H9 (cell line): ENCODE measurements around the gene CREB3L2. TPM values are rescaled to one million over a fixed set of nuclear protein-coding genes. Genes with fewer than 3 reads are reported as not detected.

Source experiments
- DNase-seq: peaks from one replicate; pipeline ENCODE4 v3.0.0-alpha.2; 2017
- H2AFZ ChIP-seq: one replicate; pipeline ENCODE4 v1.6.1; 2013; ENCODE audit warnings: mild to moderate bottlenecking, low read length, control low read depth, moderate library complexity
- H2AK5ac ChIP-seq: 2 replicates; pipeline ENCODE4 v1.6.1; 2013; ENCODE audit warnings: low read length, control low read depth, mixed read lengths; ENCODE audit not compliant: insufficient read length
- H2BK120ac ChIP-seq: one replicate; pipeline ENCODE4 v1.6.1; 2013; ENCODE audit warnings: low read depth, mild to moderate bottlenecking, low read length, control low read depth, inconsistent platforms; ENCODE audit not compliant: poor library complexity, severe bottlenecking
- H2BK12ac ChIP-seq: 2 replicates; pipeline ENCODE4 v1.6.1; 2013; ENCODE audit warnings: low read length, control low read depth, mixed read lengths, low read depth; ENCODE audit not compliant: insufficient read length
- H2BK15ac ChIP-seq: 2 replicates; pipeline ENCODE4 v1.6.1; 2013; ENCODE audit warnings: low read depth, low read length, control low read depth
- H2BK20ac ChIP-seq: one replicate; pipeline ENCODE4 v1.6.1; 2013; ENCODE audit warnings: low read depth, mild to moderate bottlenecking, low read length, control low read depth, inconsistent platforms; ENCODE audit not compliant: poor library complexity, severe bottlenecking
- H2BK5ac ChIP-seq: 2 replicates; pipeline ENCODE4 v1.6.1; 2013; ENCODE audit warnings: low read length, control low read depth, mixed read lengths; ENCODE audit not compliant: insufficient read length
- H3K14ac ChIP-seq: 2 replicates; pipeline ENCODE4 v1.6.1; 2013; ENCODE audit warnings: low read length, control low read depth; ENCODE audit not compliant: insufficient read depth
- H3K18ac ChIP-seq: 2 replicates; pipeline ENCODE4 v1.6.1; 2013; ENCODE audit warnings: low read depth, mild to moderate bottlenecking, mixed read lengths, low read length, control low read depth; ENCODE audit not compliant: insufficient read length
- H3K23ac ChIP-seq: 2 replicates; pipeline ENCODE4 v1.6.1; 2013; ENCODE audit warnings: low read length, control low read depth, mixed read lengths, low read depth; ENCODE audit not compliant: insufficient read length
- H3K23me2 ChIP-seq: 2 replicates; pipeline ENCODE4 v1.6.1; 2013; ENCODE audit warnings: low read depth, mild to moderate bottlenecking, mixed read lengths, low read length, control low read depth; ENCODE audit not compliant: insufficient read length, poor library complexity, severe bottlenecking
- H3K27ac ChIP-seq: 2 replicates; pipeline ENCODE4 v1.5.1; 2013; ENCODE audit warnings: low read length, control low read depth, mixed read lengths, low read depth; ENCODE audit not compliant: insufficient read length
- H3K27me3 ChIP-seq: 2 replicates; pipeline ENCODE4 v1.6.1; 2013; ENCODE audit warnings: low read length, control low read depth, inconsistent platforms; ENCODE audit not compliant: insufficient read depth
- H3K4ac ChIP-seq: 2 replicates; pipeline ENCODE4 v1.6.1; 2013; ENCODE audit warnings: low read depth, mild to moderate bottlenecking, control low read depth, inconsistent platforms, low read length, moderate library complexity
- H3K4me1 ChIP-seq: 2 replicates; pipeline ENCODE4 v1.6.1; 2013; ENCODE audit warnings: low read length, control low read depth, inconsistent platforms; ENCODE audit not compliant: insufficient read depth
- H3K4me2 ChIP-seq: 2 replicates; pipeline ENCODE4 v1.6.1; 2013; ENCODE audit warnings: low read length, control low read depth, mixed read lengths; ENCODE audit not compliant: insufficient read length, insufficient read depth
- H3K56ac ChIP-seq: 2 replicates; pipeline ENCODE4 v1.6.1; 2013; ENCODE audit warnings: low read depth, mild to moderate bottlenecking, mixed read lengths, low read length, control low read depth; ENCODE audit not compliant: insufficient read length
- H3K79me1 ChIP-seq: 2 replicates; pipeline ENCODE4 v1.6.1; 2013; ENCODE audit warnings: low read depth, mild to moderate bottlenecking, moderate library complexity, low read length, control low read depth, inconsistent platforms; ENCODE audit not compliant: insufficient read depth, poor library complexity, severe bottlenecking
- H3K79me2 ChIP-seq: 2 replicates; pipeline ENCODE4 v1.6.1; 2013; ENCODE audit warnings: low read length, control low read depth, inconsistent platforms; ENCODE audit not compliant: insufficient read depth
- H3K9ac ChIP-seq: 2 replicates; pipeline ENCODE4 v1.6.1; 2013; ENCODE audit warnings: low read length, control low read depth, mixed read lengths; ENCODE audit not compliant: insufficient read length; ENCODE audit errors: extremely low read depth
- H3K9me3 ChIP-seq: one replicate; pipeline ENCODE4 v1.6.1; 2013; ENCODE audit warnings: low read depth, low read length, inconsistent platforms; ENCODE audit not compliant: control insufficient read depth
- H3T11ph ChIP-seq: one replicate; pipeline ENCODE4 v1.6.1; 2013; ENCODE audit warnings: mild to moderate bottlenecking, low read length, control low read depth, inconsistent platforms
- H4K20me1 ChIP-seq: one replicate; pipeline ENCODE4 v1.6.1; 2013; ENCODE audit not compliant: control insufficient read depth, insufficient read length, insufficient read depth
- H4K5ac ChIP-seq: 2 replicates; pipeline ENCODE4 v1.6.1; 2013; ENCODE audit warnings: low read depth, mild to moderate bottlenecking, mixed read lengths, low read length, control low read depth; ENCODE audit not compliant: insufficient read length
- H4K8ac ChIP-seq: replicated peaks from 2 replicates; pipeline ENCODE4 v1.6.1; 2013; ENCODE audit warnings: low read length, control low read depth, mixed read lengths, low read depth; ENCODE audit not compliant: insufficient read length
- H4K91ac ChIP-seq: 2 replicates; pipeline ENCODE4 v1.6.1; 2013; ENCODE audit warnings: low read depth, mild to moderate bottlenecking, moderate library complexity, mixed read lengths, low read length, control low read depth; ENCODE audit not compliant: insufficient read length
- H3K27ac Mint-ChIP-seq, 3 experiments: 2 replicates in 2 of 3; 3 replicates in 1 of 3; pipeline ENCODE4 v1.8.0; 2020 to 2021; ENCODE audit warnings: mixed read lengths in 3 of 3, mild to moderate bottlenecking in 1 of 3, moderate library complexity in 1 of 3
- H3K27me3 Mint-ChIP-seq: 2 replicates; pipeline ENCODE4 v1.8.0; 2021; ENCODE audit warnings: low read depth, mild to moderate bottlenecking, moderate library complexity, mixed read lengths
- H3K36me3 Mint-ChIP-seq, 3 experiments: 2 replicates in 2 of 3; 3 replicates in 1 of 3; pipeline ENCODE4 v1.8.0; 2020 to 2021; ENCODE audit warnings: low read depth in 3 of 3, mixed read lengths in 3 of 3; ENCODE audit not compliant: insufficient read depth in 1 of 3
- H3K4me1 Mint-ChIP-seq, 2 experiments: 2 replicates each; pipeline ENCODE4 v1.8.0; 2020; ENCODE audit warnings: mixed read lengths in 2 of 2
- H3K4me3 Mint-ChIP-seq, 2 experiments: 2 replicates in 1 of 2; 3 replicates in 1 of 2; pipeline ENCODE4 v1.8.0; 2020 to 2021; ENCODE audit warnings: mild to moderate bottlenecking in 2 of 2, mixed read lengths in 2 of 2, moderate library complexity in 1 of 2
- H3K9me3 Mint-ChIP-seq, 2 experiments: 2 replicates in 1 of 2; 3 replicates in 1 of 2; pipeline ENCODE4 v1.8.0; 2020; ENCODE audit warnings: mild to moderate bottlenecking in 2 of 2, mixed read lengths in 2 of 2, moderate library complexity in 1 of 2
- WGBS: extraction: QIAGEN DNeasy Blood & Tissue Kit; methylation state at CpG from one replicate; pipeline ENCODE4 v1.1.7; 2013; ENCODE audit warnings: missing lambda C conversion rate, low lambda C conversion rate, mixed read lengths; ENCODE audit not compliant: insufficient read length; ENCODE audit errors: extremely low coverage; 5-methylcytosine and 5-hydroxymethylcytosine counted together
- total RNA-seq: library from RNA; stranded (reverse); gene quantifications from 2 replicates; pipeline ENCODE4 v1.2.1, GENCODE V29; 2021
- TF ChIP-seq, protein P1 (sequence below): fragments of 200-600 bp; sonication (generic); conservative IDR thresholded peaks from 3 replicates; pipeline ENCODE4 v1.8.0; 2021; ENCODE audit warnings: antibody characterized with exemption, mild to moderate bottlenecking

Gene CREB3L2
- total RNA-seq, 1 experiment from 2014 or later: 60.7 TPM

DNA sequence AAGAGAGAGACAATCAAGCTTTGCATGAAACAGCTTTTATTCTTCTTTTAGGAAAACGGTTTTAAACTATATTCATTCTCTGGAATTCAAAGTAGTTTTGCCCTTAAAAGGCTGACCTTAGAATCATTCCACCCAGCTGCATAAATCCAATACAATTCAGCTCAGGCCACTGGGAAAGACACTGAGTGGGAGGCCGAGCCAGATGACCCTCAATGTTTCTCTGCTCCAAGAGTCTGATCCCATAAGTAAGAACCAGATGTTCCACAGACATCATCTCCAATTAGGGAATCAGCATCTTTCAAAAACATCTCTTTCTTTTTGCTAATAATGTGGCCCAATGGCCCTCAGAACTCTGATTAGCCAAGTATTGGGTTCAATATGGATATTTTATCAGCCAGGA is 26.1 kb downstream of the CREB3L2 start:
- H4K8ac ChIP-seq: no peak overlapping the region
- H3K79me1 ChIP-seq: peaks cover 10% of the 10 kb centered on the region
- H3K79me2 ChIP-seq: peaks cover 6% of the 10 kb centered on the region; the same call in 1 of the 2 replicates
- no peak overlapping the region for H4K5ac ChIP-seq
- peaks cover 23 to 35% of the 10 kb centered on the region in 2 experiments; a peak in 3 of 4 replicates for H3K4me1 Mint-ChIP-seq
- no peaks in the 10 kb centered on the region for H3K23me2 ChIP-seq
- H3K36me3 Mint-ChIP-seq: peaks cover 4 to 11% (median 6%) of the 10 kb centered on the region in 3 experiments; a peak in 5 of 7 replicates
- H3K4me1 ChIP-seq: no peaks in the 10 kb centered on the region; the same call in 1 of the 2 replicates
- WGBS: no CpG with 5 or more reads among the region's 2 CpGs
- H2BK5ac ChIP-seq: no peak overlapping the region
- no peak overlapping the region for H3K56ac ChIP-seq
- peak overlapping the region in 1 of 3 experiments; percentile 46; a peak in 2 of 7 replicates for H3K27ac Mint-ChIP-seq
- H4K91ac ChIP-seq: no peak overlapping the region
- no peak overlapping the region for H3K27ac ChIP-seq
- no peak overlapping the region for H2BK20ac ChIP-seq
- TF ChIP-seq, protein P1, sequence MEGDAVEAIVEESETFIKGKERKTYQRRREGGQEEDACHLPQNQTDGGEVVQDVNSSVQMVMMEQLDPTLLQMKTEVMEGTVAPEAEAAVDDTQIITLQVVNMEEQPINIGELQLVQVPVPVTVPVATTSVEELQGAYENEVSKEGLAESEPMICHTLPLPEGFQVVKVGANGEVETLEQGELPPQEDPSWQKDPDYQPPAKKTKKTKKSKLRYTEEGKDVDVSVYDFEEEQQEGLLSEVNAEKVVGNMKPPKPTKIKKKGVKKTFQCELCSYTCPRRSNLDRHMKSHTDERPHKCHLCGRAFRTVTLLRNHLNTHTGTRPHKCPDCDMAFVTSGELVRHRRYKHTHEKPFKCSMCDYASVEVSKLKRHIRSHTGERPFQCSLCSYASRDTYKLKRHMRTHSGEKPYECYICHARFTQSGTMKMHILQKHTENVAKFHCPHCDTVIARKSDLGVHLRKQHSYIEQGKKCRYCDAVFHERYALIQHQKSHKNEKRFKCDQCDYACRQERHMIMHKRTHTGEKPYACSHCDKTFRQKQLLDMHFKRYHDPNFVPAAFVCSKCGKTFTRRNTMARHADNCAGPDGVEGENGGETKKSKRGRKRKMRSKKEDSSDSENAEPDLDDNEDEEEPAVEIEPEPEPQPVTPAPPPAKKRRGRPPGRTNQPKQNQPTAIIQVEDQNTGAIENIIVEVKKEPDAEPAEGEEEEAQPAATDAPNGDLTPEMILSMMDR: no peak
- no peak overlapping the region for H2AFZ ChIP-seq
- H4K20me1 ChIP-seq: no peaks in the 10 kb centered on the region
- H3K9ac ChIP-seq: no peak overlapping the region
- H3T11ph ChIP-seq: no peak overlapping the region
- H2AK5ac ChIP-seq: no peak overlapping the region
- no peak overlapping the region for H2BK15ac ChIP-seq
- no peaks in the 10 kb centered on the region for H3K9me3 Mint-ChIP-seq
- no peak overlapping the region for H3K4me3 Mint-ChIP-seq
- no peak overlapping the region for H3K23ac ChIP-seq
- no peak overlapping the region for H3K14ac ChIP-seq
- H2BK12ac ChIP-seq: no peak overlapping the region
- no peak overlapping the region for H3K18ac ChIP-seq
- no peaks in the 10 kb centered on the region for H3K9me3 ChIP-seq
- no peak overlapping the region for H3K4me2 ChIP-seq
- DNase-seq: no peak
- no peaks in the 10 kb centered on the region for H3K27me3 Mint-ChIP-seq
- no peaks in the 10 kb centered on the region for H3K27me3 ChIP-seq
- H3K4ac ChIP-seq: no peak overlapping the region
- no peak overlapping the region for H2BK120ac ChIP-seq
